GM19351 (cell line): ENCODE results near the gene CREB3L2.

Experiments used
- ATAC-seq: cut with Tn5 transposase; IDR thresholded peaks from one replicate; pipeline ENCODE4 v1.9.1; 2021; ENCODE audit warnings: mild to moderate bottlenecking, moderate library complexity; ENCODE audit not compliant: unreplicated experiment

The CREB3L2 gene

GRCh38 chr7:137878333-137878961, 123.4 kb downstream of the CREB3L2 start:
- ATAC-seq = no peak

DNA sequence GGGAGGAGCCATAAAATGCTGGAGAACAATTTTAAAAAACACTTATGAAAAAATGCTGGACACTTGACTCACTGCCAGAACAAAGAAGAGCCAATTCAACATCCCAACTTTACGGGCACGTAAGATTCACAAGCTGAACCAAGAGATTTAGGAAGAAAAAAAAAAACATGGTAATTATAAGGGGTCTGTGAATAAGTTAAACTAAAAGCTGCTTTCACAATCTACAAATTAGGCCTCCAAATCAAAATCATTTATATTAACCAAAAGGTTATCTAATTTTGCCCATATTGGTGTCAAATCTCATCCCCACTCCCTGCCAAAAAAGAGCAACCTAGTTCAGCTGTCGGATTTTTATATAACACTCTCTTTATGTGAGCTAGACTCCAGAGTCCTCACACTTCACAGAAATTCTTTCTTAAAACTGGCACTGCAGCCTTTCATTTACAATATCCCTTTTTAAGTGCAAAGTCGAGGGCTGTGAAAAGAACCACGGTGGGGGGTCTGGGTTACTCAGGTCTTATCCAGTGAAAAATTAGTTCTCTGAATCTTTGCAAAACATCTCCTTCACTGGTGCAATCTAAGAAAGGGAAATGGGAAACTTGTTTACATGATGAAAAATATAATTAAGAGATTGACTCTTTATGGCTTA, 124.7 kb downstream of the CREB3L2 start:
- ATAC-seq = no peak

DNA sequence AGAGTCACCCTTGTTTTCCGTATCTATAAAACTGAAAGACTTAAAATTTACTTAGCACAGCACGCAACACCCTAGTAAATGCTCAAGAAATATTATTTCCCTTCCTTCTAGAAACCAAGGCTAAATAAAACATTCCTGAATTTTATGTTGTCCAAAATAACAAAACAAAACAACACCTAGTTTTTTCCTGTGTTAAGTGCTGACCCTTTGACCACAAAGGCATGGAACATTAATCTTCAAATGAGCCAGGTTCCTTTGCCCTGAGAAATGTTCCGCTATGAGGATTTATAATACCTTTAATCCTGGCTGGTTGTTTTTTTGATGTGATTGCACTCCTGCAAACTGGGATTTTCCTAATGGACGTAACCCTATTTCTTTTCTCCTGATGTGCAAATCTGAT, 126.1 kb downstream of the CREB3L2 start:
- ATAC-seq = no peak

DNA sequence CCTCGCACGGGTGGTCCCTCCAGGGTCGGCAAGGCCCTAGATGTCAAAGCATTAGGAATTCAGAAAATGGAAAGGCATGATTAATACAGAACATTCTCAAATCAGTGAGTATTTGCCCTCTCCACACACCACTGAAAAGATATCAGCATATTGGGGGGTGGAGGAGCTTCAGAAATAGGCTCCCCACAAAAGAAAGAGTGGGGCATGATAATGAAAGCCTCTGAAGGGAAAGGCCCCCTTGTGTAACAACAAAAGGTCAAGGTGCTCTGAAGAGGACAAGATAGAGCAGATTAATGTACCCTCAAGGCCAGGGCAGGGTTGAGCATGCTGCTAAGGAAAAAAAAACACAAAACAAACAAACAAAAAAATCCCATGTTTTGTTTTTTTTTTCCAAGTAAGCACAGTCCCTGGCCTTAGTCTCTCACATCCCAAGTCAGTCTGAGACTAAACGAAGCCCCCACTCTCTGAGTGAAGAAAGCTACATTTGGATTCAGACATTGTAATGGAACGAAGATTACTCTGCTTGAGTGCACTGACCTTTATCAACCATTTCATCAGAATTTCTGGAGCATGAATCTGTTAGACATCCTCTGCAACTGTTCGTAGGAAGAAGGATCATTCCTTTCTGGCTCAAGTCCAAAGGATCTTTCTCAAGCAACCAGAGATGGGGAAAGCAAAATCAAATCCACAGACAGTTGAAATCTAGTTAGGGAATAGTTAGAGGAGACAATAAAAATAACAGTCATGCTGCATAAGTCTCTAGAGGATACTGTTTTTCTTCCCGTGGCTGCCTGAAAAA, 127.7 kb downstream of the CREB3L2 start:
- ATAC-seq = no peak

GRCh38 chr7:137873524-137873923, 128.4 kb downstream of the CREB3L2 start:
- no peak for ATAC-seq

DNA sequence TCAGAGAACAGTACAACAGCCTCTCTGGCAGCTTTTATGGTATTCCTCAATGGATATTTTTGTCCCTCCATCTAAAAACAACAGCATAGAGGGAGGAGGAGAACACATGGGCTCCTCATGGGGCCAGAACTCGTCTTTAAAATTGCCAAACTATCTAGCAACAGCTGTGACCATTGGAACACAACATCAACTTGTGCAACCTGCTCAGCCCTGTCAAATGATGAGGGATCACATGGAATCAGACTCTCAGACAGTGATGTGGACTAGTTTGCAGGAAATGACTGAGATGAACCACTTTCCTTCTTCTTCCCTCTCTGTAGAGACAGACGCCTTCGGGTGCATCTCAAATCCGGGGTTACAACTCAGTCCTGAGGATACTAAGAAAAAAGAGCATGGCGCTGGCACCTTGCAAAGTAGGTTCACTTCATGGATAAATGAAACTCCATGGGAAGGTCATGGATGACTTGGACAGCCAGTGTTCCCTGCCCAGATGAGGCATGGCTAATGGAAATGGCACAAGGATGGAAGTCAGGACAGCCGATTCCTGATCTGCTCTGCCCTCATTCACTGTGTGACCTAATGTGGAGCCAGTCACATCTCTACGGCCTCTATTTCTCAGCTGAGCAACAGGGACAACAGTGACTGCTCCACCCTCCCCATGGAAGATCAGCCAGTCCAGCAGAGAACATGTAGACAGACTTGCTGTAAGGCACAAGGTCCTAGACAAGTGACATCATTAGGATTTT, 130.5 kb downstream of the CREB3L2 start:
- ATAC-seq = no peak

- no peak for ATAC-seq
Measured at GRCh38 chr7:137870684-137871083, 131.2 kb downstream of the CREB3L2 start.

GRCh38 chr7:137870078-137870477, 131.8 kb downstream of the CREB3L2 start:
- no peak for ATAC-seq

DNA sequence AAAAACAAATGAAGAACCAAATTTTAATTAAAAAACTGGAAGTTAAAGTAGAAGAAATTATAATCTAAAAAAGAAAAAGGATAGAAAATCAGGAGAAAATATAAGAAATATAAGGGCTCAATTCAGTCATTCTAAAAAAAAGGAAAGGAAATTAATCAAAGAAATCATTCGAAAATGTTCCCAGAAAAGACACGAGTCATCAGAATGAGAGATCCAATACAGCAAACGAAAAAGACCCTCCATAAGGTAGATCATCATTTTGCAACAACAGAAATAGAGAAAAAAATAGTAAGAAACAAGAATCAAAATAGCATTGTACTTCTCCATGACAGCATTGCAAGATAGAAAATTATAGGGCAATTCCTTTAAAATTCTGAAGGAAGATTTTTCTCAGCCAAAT, 132.6 kb downstream of the CREB3L2 start:
- ATAC-seq = no peak

GRCh38 chr7:137867289-137867688, 134.6 kb downstream of the CREB3L2 start:
- no peak for ATAC-seq

DNA sequence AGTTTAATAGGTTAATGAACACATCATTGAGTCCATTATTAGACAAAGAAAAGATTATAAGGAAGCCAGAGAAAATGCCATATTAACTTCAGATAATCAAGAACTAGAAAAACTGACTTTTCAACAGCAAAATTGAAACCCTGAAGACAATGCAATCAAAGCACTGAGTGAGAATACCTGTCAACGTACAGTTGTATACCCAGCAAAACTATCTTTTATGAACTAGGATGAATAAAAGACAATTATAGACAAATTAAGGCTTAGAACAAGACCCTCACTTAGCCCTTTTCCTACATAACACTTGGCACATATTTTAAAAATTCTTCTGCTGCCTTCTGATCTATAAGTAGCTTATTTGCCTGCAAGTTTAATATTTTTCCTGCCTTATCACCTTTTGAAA, 136.1 kb downstream of the CREB3L2 start:
- ATAC-seq = no peak

GRCh38 chr7:137862964-137863363, 138.9 kb downstream of the CREB3L2 start:
- no peak for ATAC-seq

GRCh38 chr7:137862358-137862757, 139.5 kb downstream of the CREB3L2 start:
- no peak for ATAC-seq

DNA sequence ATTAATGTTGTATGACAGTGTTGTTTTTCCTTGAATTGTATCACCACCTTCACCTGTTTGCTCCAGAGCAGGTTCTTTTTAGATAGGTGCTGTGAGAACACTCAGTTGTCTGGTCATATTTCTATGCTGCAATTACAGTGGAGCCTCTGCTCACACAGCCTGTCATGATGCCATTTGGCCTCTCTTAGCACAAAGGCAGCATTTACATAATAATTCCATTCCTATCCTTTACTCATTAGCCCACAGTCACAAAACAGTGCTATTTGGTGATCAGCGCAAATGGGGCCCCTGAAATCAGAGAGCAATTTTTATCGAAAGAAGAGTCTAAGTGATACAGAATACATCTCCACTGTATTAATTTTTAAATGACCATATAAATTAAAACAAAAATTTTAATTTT, 141.3 kb downstream of the CREB3L2 start:
- no peak for ATAC-seq

GRCh38 chr7:137853053-137853452, 148.8 kb downstream of the CREB3L2 start:
- no peak for ATAC-seq

DNA sequence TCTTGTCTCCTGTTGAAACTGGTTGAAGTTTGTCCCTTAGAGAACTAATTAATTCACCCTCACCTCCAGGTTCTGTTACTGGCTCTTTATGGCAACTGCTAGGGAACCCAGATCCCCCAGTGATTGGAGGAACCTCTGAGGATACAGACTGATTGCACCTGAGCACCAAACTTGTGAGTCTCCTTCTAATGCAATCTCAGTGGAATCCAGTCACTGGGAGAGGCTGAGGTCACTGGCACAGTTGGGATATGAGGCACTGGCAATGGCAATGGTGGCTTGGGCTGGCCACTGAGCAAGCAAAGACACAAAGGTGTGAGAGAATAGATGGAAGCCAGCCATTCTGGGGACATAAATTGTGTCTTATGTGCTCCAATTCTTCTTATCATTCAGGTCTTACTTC, 149.8 kb downstream of the CREB3L2 start:
- ATAC-seq = no peak

DNA sequence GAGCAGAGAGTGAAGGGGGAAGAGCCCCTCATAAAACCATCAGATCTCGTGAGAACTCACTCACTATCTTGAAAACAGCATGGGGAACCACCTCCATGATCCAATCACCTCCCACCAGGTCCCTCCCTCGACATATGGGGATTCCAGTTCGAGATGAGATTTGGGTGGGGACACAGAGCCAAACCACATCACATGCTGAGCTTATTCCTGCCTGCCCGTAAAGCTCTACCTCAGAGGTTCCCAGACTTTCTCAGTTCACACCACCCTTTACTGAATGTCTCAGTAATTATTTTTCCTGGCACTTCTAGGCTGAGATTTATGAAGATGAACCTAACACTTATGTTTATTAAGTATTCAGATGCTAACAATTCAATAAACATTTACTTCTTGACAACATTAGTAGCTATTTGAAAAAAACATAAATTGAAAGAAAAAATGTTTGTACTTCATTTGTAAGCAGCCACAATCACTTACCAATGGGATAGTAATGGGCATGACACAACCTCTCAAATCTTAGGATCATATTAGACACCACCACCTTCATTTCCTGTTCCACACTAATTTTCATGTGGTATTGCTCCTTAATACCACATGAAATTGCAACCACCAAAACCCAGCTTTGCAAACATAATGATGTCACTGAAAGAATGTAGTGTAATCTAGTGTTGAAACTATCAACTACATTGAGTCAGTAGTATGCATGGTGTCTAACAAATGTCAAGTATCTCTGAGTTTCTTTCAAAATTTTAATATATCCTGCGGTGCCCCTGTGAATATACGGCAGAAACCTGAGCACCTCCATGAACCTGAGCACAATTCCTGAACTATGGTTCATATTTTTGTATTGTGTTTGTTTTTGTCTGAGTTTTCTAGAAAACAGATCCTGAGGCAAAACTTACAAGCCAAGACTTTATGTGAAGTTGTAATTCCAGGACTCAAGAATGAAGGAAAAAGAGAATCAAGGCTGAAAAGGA, 150.6 kb downstream of the CREB3L2 start:
- ATAC-seq = no peak

- no peak for ATAC-seq
Measured at GRCh38 chr7:137850571-137850970, 151.3 kb downstream of the CREB3L2 start.

DNA sequence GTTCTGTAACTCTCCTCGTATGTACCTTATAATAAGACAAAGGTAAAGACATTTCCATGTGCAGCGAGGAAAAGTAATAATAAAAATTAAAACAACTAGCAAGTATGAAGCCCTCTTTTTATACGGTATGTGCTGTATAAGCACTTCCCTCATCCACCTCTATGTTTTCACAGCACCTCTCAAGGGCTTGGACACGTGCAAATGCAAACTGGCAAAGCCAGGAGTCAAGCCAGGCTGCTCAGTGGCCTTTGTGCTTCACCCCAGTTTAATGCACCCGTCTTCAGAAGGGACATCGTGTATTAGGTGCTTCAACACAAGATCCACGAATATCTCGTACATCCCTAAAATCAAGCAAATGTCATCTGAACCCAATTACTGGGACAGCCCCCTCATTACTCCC, 153.8 kb downstream of the CREB3L2 start:
- no peak for ATAC-seq

GRCh38 chr7:137847568-137848050, 154.3 kb downstream of the CREB3L2 start:
- no peak for ATAC-seq
